ENCODE data around the gene SLC46A1. TPM values are rescaled to one million over a fixed set of nuclear protein-coding genes. Genes with fewer than 3 reads are reported as not detected.

SLC46A1 gene
- total and polyA plus RNA-seq, 2 of the 8 experiments (the other 6 are each of a cell fraction or from before 2014, with no cell fraction given) = 5.3 to 8.7 TPM

DNA sequence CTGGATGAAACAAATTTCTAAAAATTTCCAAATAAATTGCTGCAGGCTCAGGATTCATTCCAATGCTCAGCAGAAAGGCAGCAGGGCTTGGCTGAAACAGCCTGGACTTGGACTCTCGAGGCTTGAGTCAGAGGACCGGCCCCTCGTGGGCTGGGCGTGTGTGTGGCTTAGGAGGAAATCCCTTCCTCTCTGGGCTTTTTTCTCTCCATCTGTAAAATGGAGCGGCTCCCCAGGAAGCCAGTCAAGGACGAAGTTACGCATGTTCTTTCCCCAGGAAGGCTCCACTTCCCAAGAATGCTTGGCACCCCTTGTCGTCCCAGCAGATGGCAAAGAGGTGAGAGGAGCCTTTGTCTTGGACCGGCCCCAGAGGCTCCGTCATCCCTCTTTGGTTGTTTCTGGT is 13.5 kb downstream of the SLC46A1 start:
- Histone ChIP-seq H3K9ac (replicated peaks in 1 of 4; ENCODE audit: extremely low read depth in 1 of 4, low read depth in 3 of 4, low read length in 3 of 4) (no peak overlapping the region), H2AK5ac (ENCODE audit: low read depth, low read length) (no peak overlapping the region), H3K56ac (replicated peaks; ENCODE audit: insufficient read length, low read depth, low read length) (no peak overlapping the region), H3K18ac (ENCODE audit: extremely low read depth, low read length) (no peak overlapping the region), H3K4me2 (ENCODE audit: insufficient read depth in 1 of 2, low read depth in 2 of 2, low read length in 2 of 2) (no peak overlapping the region), H3K79me1 (ENCODE audit: low read depth, low read length) (no peaks in the 10 kb centered on the region), H2BK20ac (ENCODE audit: low read length) (no peak overlapping the region), H3K9me3 (ENCODE audit: insufficient read depth in 2 of 2, low read depth in 1 of 2, low read length in 1 of 2) (no peaks in the 10 kb centered on the region), H2BK15ac (ENCODE audit: low read length) (no peak overlapping the region), H3K27me3 (replicated peaks in 1 of 4; ENCODE audit: control insufficient read depth in 3 of 4, extremely low read depth in 1 of 4, insufficient read depth in 3 of 4, low read length in 3 of 4) (no peaks in the 10 kb centered on the region), H2AFZ (ENCODE audit: low read length) (no peak overlapping the region), H3K4ac (replicated peaks; ENCODE audit: insufficient read length, low read depth, low read length) (no peak overlapping the region), H2BK12ac (ENCODE audit: low read depth, low read length) (no peak overlapping the region), H3K27ac (ENCODE audit: low read depth, low read length) (no peak overlapping the region), H4K20me1 (replicated peaks in 1 of 2; ENCODE audit: control insufficient read depth in 1 of 2, insufficient read depth in 2 of 2, low read length in 2 of 2) (no peaks in the 10 kb centered on the region), H4K91ac (replicated peaks; ENCODE audit: insufficient read length, low read length) (no peak overlapping the region), H3K14ac (ENCODE audit: insufficient read length) (no peak overlapping the region), H3K23me2 (ENCODE audit: low read depth, low read length) (no peaks in the 10 kb centered on the region), H3K36me3 (ENCODE audit: control insufficient read depth in 2 of 4, insufficient read depth in 4 of 4, low read length in 3 of 4) (0 out of 8 replicates have a peak, but pooled peaks cover 0 to 3% (median 0%) of the 10 kb centered on the region in 4 experiments), H3K79me2 (ENCODE audit: control insufficient read depth in 1 of 2, insufficient read depth in 2 of 2, low read length in 2 of 2) (no peaks in the 10 kb centered on the region), H3K4me3 (ENCODE audit: extremely low read depth in 1 of 4, insufficient read depth in 2 of 4, low read depth in 3 of 4, low read length in 4 of 4) (no peak overlapping the region), H3K4me1 (replicated peaks in 1 of 4; ENCODE audit: control insufficient read depth in 3 of 4, insufficient read depth in 4 of 4, low read length in 3 of 4) (no peaks in the 10 kb centered on the region; a peak in 1 of 7 replicates), H3K23ac (ENCODE audit: insufficient read length) (no peak overlapping the region), H4K8ac (ENCODE audit: extremely low read depth, insufficient read depth, low read length) (no peak overlapping the region), H4K5ac (ENCODE audit: insufficient read length, low read depth, low read length) (no peak overlapping the region), H2BK120ac (replicated peaks; ENCODE audit: low read depth, low read length) (no peak overlapping the region), H2BK5ac (ENCODE audit: low read depth, low read length) (no peak overlapping the region)
- DNase-seq (ENCODE audit: low read depth in 1 of 2, low spot score in 2 of 2) (no peak), FAIRE-seq (no peak)
- ChIA-PET POLR2A (ENCODE audit: partially characterized antibody) (interaction anchor here (12.7 kb wide), 1 partner anchor 9 kb away, joined by 135 read pairs; the partner anchor contains the start of gene SLC46A1), CTCF (ENCODE audit: partially characterized antibody) (interaction anchor here (0.7 kb wide), 1 partner anchor 12 kb away, joined by 4 read pairs; no protein-coding TSS in a partner anchor)
- TF ChIP-seq ZNF274 (IDR thresholded peaks at IDR 0.05; ENCODE audit: borderline replicate concordance, extremely low read depth, low read length) (no peak), TEAD4 (IDR thresholded peaks at IDR 0.05; ENCODE audit: low read depth, low read length) (no peak), TAF1 (IDR thresholded peaks at IDR 0.05; ENCODE audit: low read depth, low read length) (no peak), GTF2F1 (IDR thresholded peaks at IDR 0.05; ENCODE audit: borderline replicate concordance, low read depth, low read length) (no peak), SIX5 (IDR thresholded peaks at IDR 0.05; ENCODE audit: low read depth, low read length) (no peak)
- 81% methylated on average over 10 of the region's 10 CpGs; no CpG with 5 or more reads in 1 of the 2 experiments for WGBS, 2 experiments (ENCODE audit: extremely low coverage in 1 of 2, insufficient coverage in 1 of 2, insufficient read length in 1 of 2, insufficient replicate concordance in 2 of 2, low coverage in 1 of 2, low lambda C conversion rate in 2 of 2, missing lambda C conversion rate in 1 of 2)
